ENCODE results near the gene GNAI1.
A peak's percentile ranks its signal among the peaks of the same experiment; 100 is the strongest.

The GNAI1 gene

GRCh38 chr7:80165177-80165576 lies 30.5 kb downstream of the GNAI1 start:
- no peak for FAIRE-seq

DNA sequence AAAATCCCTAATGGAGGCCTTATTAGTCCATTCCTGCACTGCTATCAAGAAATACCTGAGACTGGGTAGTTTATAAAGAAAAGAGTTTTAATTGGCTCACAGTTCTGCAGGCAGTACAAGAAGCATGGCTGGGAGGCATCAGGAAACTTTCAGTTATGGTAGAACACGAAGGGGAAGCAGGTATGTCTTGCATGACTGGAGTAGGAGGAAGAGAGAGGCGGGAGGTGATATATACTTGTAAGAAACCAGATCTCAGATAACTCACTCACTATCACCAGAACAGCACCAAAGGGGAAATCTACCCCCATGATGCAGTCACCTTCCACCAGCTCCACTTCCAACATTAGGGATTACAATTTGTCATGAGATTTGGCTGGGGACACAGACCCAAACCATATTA lies 35.8 kb downstream of the GNAI1 start:
- no peak for FAIRE-seq

- no peak for FAIRE-seq
Observed at GRCh38 chr7:80172387-80172786, 37.8 kb downstream of the GNAI1 start.

DNA sequence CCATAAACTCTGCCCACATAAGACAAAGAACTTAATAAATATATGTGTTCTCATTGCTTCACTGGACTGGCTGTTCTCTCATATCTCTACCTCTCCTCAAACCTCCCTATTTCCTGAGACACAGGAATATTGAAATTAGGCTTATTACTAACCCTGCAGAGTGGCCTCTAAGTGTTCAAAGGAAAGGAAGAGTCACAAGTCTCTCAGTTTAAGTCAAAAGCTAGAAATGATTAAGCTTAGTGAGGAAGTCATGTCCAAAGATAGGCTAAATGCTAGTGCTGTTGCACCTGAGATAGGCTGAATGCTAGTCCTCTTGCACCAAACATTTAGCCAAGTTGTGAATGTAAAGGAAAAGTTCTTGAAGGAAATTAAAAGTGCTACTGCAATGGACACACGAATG lies 41.1 kb downstream of the GNAI1 start:
- FAIRE-seq, result no peak

DNA sequence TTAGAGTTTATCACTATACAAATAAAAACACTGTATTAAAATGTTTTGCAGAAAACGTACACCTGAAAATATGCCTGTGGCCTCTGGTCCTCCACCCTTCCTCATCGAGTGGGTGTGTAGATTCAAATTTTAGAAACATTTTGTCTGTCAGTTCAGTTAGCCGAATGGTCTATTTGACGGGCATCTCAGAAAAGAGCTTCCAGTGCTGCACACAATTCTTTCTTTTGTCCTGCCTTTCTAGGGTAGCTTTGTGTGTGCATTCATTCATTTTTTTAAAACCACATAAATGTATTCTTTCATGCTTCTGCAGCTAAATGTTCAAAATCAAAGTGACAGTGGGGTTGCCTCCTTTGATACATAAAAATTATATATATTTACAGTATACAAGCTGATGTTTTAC lies 46.8 kb downstream of the GNAI1 start:
- FAIRE-seq, result no peak

- no peak for FAIRE-seq
Observed at GRCh38 chr7:80182630-80183276, 48.1 kb downstream of the GNAI1 start.

DNA sequence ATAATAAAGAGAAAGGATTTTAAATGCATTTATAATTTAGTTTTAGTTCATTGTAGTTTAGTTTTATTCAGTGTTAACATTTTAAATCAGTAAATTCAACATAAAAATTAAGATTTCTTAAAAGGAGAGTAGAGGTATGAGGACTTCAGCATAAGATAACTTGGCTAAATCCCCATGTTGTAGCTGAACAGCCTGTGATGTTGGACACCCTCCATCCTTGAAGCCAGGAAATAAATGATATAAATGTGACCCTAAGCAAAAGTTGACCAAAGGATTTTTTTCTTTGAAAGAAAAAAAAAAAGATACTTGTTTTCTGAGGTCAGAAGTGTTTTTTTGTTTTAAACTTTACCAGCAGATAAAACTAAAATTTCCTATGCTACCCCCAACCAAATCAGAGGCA lies 48.7 kb downstream of the GNAI1 start:
- no peak for FAIRE-seq

GRCh38 chr7:80183900-80184685 lies 49.5 kb downstream of the GNAI1 start:
- FAIRE-seq, result no peak

DNA sequence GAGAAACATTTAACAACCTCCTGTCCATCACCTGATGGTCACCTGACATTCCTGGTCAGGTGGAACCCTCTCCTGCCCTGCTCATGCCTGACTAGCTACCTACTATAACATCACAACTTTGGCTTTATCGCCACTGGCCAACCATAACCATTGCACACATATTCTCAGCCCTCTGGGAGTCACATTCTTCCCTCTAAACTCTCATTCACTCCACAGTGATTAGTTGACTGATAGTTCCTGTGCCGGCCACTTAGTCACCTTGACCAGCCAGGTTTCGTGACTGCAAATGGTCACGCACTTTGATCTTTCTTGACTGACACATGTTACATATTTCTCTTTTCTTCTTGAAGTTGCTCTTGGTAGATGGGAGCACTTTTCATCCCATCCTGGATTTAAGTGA lies 50.1 kb downstream of the GNAI1 start:
- FAIRE-seq, result no peak

GRCh38 chr7:80185571-80185970 lies 50.9 kb downstream of the GNAI1 start:
- FAIRE-seq, result no peak

- no peak for FAIRE-seq
Observed at GRCh38 chr7:80186721-80187120, 52.1 kb downstream of the GNAI1 start.

DNA sequence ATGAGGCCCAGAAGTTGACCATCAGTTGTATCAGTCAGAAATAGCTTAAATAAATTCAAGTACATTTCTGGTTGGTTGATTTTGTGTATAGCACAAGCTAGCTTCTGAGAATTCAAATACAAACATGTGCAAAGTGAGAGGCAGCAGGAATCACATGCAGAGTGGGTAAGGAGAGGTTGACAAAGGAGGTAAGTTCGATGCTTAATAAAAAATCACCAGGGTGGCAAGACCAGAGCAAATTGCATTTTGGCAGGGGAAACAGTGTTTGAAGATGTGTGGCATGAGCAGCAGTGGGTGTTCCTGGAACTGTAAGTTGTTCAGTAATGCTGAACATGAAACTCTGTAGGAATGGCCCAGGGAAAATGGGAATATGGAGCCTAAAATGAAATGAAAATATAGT lies 52.6 kb downstream of the GNAI1 start:
- FAIRE-seq, result no peak

GRCh38 chr7:80187727-80188126 lies 53.1 kb downstream of the GNAI1 start:
- FAIRE-seq, result no peak

GRCh38 chr7:80189638-80190037 lies 55.0 kb downstream of the GNAI1 start:
- no peak for FAIRE-seq

DNA sequence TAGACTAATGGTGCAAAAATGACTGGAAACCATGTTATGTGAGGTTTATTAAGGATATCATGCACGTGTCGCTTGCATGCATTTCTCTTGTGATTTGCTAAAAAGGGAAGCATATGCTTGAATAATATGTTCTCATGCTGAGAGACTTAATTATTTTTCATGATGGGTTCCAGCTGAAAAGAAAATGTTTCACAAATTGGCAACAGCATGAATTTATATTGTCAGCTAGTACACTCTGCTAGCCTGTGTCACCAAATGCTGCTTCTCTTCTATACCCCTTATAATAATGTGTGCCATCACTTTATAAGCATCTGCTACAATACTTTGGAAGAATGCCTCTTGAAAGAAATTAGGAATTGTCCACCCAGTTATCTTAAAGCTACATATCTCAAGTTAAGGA lies 63.0 kb downstream of the GNAI1 start:
- no peak for FAIRE-seq

DNA sequence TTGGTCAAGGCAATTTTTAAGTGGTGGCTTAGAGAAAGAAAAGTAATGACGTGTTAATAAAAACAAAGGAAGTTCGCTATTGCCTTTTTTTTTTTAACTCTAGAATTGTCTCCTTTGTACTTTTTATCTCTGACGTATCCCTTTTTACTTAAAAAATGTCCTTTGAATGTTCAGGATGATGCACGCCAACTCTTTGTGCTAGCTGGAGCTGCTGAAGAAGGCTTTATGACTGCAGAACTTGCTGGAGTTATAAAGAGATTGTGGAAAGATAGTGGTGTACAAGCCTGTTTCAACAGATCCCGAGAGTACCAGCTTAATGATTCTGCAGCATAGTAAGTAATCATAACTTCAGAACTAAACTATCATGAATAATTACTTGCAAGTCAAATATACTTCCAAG lies 64.4 kb downstream of the GNAI1 start:
- FAIRE-seq, result no peak

DNA sequence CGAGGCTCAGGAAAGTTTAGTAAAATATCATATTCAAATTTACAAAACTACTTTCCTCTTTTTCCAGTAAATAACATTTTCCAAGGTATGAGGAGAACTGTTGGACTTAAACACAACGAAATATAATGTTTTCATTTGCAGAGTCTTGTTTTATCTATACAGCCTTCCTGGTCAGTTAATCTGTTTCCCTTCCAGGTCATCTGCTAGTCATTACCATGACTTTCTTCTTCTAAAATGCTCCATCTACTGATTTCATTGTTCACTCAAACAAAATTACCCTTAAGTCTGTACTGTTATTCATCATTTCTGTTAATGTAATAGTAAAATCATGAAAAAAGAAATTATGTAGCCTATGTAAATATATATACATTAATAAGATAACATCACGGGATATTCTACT lies 69.8 kb downstream of the GNAI1 start:
- FAIRE-seq, result peak; percentile 53

DNA sequence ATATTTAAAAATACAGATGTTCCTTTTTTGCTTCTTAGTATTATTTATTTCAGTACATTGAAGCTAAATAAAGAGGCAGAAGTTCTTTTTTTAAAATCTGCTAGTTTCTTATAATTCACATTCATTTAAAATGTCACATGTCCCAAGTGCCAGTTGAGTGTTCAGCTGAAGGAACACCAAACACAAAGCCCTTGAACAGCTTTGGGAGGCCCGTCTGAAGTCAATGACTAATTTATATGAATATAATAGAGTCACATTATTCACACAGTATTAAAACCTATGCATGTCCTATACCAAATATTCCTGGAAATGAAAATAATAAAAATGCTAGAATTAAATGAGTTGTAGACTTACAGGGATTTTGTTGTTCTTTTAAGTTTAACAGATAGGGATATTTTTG lies 70.3 kb downstream of the GNAI1 start:
- peak; percentile 39 for FAIRE-seq

DNA sequence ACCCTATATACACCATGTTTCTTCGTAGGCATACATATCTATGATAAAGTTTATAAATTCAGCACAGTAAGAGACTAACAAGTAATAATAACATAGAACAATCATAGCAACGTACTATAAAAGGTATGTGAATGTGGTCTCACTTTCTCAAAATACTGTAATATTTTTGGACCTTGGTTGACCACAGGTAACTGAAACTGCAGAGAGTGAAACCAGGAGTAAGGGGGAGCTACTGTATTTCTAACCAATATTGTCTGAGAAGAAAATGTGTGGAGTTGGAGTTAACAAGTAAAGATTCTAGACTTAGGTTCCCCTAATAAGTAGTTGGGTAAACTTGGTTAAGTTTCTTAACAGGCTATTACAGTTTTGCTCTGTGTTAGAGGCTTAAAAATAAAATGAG lies 72.1 kb downstream of the GNAI1 start:
- FAIRE-seq, result no peak

DNA sequence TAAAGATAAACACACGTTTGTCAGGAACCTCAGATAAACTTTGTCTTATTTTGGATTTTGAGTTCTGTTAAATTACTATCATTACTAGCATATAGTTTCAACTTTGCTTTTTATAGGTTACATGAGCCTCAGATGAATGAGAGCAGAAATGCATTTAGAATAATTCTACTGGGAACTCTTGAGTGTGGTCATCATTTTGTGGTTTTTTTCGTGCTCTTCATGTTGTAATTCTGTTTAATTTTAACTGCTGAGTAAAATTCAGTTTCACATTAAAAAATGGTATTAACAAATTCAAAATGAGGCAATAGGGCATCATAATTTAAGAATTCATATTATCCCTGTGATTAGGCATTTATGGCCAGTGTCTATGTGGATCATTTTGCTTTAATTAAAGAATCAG lies 72.9 kb downstream of the GNAI1 start:
- FAIRE-seq, result no peak

GRCh38 chr7:80208700-80209099 lies 74.1 kb downstream of the GNAI1 start:
- FAIRE-seq, result no peak

GRCh38 chr7:80210400-80210799 lies 75.8 kb downstream of the GNAI1 start:
- peak; percentile 70 for FAIRE-seq

DNA sequence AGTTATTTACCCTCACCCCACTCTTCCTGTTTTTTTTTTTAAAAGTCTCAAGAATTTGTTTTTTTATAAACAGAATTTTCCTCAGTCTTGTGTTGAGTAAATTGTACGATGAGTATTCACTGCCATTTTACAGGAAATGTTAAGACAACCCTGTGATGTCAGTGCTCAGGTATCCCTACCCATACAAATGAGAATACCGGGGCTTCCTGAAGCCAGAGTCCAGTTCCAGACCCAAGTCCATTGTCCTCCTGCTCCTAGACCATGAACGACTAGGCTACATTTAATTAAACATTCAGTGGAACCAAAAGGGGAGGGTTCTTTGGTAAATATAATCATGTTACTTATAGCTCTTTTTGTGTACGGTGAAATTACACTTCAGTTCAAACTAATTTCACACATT lies 79.2 kb downstream of the GNAI1 start:
- no peak for FAIRE-seq

DNA sequence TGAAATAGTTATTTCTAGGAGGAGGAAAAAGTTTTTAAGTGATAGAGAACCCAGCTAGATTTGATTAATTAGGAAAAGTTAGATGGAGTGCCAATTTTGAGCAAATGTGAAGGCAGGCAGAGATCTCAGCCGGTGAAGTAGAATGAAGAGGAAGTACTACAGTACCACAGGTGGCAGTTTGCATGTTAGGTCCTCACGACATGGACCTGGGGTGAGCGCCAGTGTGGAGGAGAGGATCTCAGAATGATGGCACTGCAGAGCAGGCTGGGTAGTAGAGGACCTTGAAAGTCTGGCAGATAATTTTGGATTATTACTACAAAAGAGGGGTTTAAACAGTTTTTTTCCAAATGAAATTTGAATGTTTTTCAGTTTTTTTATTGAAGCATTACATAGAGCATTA lies 81.1 kb downstream of the GNAI1 start:
- no peak for FAIRE-seq
